K562 (cell line): ENCODE data around the gene RPUSD1. TPM values are rescaled to one million over a fixed set of nuclear protein-coding genes. Genes with fewer than 3 reads are reported as not detected.
A peak's percentile ranks its signal among the peaks of the same experiment; 100 is the strongest.

Experiments
- FOXP4 ChIP-seq: sonication (generic); formaldehyde crosslinking; IDR thresholded peaks from 2 replicates; pipeline ENCODE4 v1.8.0; 2022; ENCODE audit warnings: mild to moderate bottlenecking, missing genetic modification reagents, borderline replicate concordance
- REST ChIP-seq, 2 experiments: fragments of 450-650 bp; formaldehyde crosslinking in 1 of 2; IDR thresholded peaks; 2 replicates each; pipeline versions ENCODE4 v1.4.0 to v1.6.1; 2014 to 2020; ENCODE audit warnings: mild to moderate bottlenecking in 2 of 2, borderline replicate concordance in 1 of 2, low read depth in 1 of 2
- SFPQ ChIP-seq: fragments of 200-400 bp; formaldehyde crosslinking; IDR thresholded peaks from 2 replicates; pipeline ENCODE4 v1.6.1; 2017; ENCODE audit warnings: mild to moderate bottlenecking, low read depth, low read length, moderate library complexity
- SRSF9 ChIP-seq: fragments of 200-400 bp; formaldehyde crosslinking; IDR thresholded peaks from 2 replicates; pipeline ENCODE4 v1.6.1; 2017; ENCODE audit warnings: low read depth, low read length, borderline replicate concordance
- ZNF3 ChIP-seq: fragments of 250-450 bp; sonication (Bioruptor Pico); IDR thresholded peaks from 2 replicates; pipeline ENCODE4 v1.5.0; 2021; ENCODE audit warnings: mild to moderate bottlenecking, moderate library complexity
- ZNF609 ChIP-seq: sonication (generic); formaldehyde crosslinking; IDR thresholded peaks from 2 replicates; pipeline ENCODE4 v1.8.1; 2023; ENCODE audit warnings: missing genetic modification reagents, mild to moderate bottlenecking, borderline replicate concordance
- polyA plus RNA-seq, 8 experiments: library from polyadenylated mRNA; depleted of rRNA in 4 of 8; stranded (reverse) in 5 of 8; unstranded in 3 of 8; fragments of >200 nt; fragmentation: Nextera tagmentation in 2 of 8; fragmentation: Illumina TruSeq in 1 of 8; extraction: Ambion mirVana in 2 of 8; extraction: Trizol in 1 of 8; gene quantifications; 2 replicates each; pipeline versions ENCODE4 v1.2.1 to v1.2.3, GENCODE V29; 2011 to 2014; ENCODE audit warnings: inconsistent platforms in 1 of 8, missing spikeins in 1 of 8
- total RNA-seq, 7 experiments: library from RNA; depleted of rRNA in 6 of 7; stranded (reverse); fragments of >200 nt in 6 of 7; fragmentation: Illumina TruSeq in 2 of 7; extraction: Trizol in 2 of 7; gene quantifications; 2 replicates each; pipeline versions ENCODE4 v1.2.1 to v1.2.3, GENCODE V29; 2011 to 2021; ENCODE audit warnings: low replicate concordance in 1 of 7

The RPUSD1 gene
- total and polyA plus RNA-seq, 9 of the 15 experiments (the other 6 are each of a cell fraction or from before 2014, with no cell fraction given) = 0.45 to 56.6 (median 12.0) TPM

GRCh38 chr16:788399-789126, 382 bp upstream of the RPUSD1 start, which contains the start of gene CHTF18 (continued):
- TF ChIP-seq FOXP4 (CRISPR knock-in tag) (no peak), SFPQ (no peak), ZNF3 (no peak), REST (IDR thresholded peaks at IDR 0.05; ENCODE audit: borderline replicate concordance) (no peak), REST (CRISPR knock-in tag; IDR thresholded peaks at IDR 0.05; ENCODE audit: low read depth) (no peak), SRSF9 (no peak), ZNF609 (CRISPR knock-in tag) (peak; percentile 56; the same call in 1 of the 2 replicates)
